Esophagus squamous epithelium (tissue), 4 donors: ENCODE results near the gene S100A3.

Source experiments
- CTCF ChIP-seq, 6 experiments: fragments of 450-650 bp in 4 of 6; fragments of 200-600 bp in 2 of 6; sonication (generic) in 2 of 6; IDR thresholded peaks; one replicate each; pipeline ENCODE4 v1.5.1; 2016 to 2019; ENCODE audit warnings: antibody characterized with exemption in 6 of 6, mild to moderate bottlenecking in 4 of 6, moderate library complexity in 4 of 6
- POLR2A ChIP-seq, 4 donors: fragments of 450-650 bp; IDR thresholded peaks; one replicate each; pipeline ENCODE4 v1.6.1; 2017; ENCODE audit warnings: antibody characterized with exemption in 4 of 4, mild to moderate bottlenecking in 4 of 4, moderate library complexity in 3 of 4

DNA sequence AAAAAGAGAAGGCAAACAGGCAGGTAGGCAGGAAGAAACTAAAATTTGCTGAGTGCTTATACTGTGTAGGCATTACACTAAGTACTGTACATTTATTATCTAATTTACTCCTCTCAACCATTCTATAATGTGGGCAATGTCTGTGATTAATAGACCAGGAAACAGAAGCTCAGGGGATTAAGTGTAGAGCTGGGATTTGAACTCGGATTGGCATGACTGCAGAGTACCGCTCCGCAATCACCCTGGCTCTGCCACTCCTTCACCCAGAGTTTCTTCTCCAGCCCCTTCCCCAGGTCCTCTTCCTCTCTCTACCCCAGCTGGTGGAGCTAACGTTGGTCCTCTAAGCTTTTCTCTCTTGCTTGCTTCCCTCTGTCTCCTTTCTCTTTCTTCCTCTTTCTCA lies 28.1 kb upstream of the S100A3 start:
- TF ChIP-seq CTCF (IDR thresholded peaks at IDR 0.05), result no peak
- no peak for TF ChIP-seq POLR2A (IDR thresholded peaks at IDR 0.05)
